Measurements from ENCODE around the gene KCNIP3.
"Not testable (repeated sequence)": the region's sequence is repeated elsewhere in the genome, so short reads cannot be mapped to it uniquely, and the experiment has no call there.

Gene KCNIP3

DNA sequence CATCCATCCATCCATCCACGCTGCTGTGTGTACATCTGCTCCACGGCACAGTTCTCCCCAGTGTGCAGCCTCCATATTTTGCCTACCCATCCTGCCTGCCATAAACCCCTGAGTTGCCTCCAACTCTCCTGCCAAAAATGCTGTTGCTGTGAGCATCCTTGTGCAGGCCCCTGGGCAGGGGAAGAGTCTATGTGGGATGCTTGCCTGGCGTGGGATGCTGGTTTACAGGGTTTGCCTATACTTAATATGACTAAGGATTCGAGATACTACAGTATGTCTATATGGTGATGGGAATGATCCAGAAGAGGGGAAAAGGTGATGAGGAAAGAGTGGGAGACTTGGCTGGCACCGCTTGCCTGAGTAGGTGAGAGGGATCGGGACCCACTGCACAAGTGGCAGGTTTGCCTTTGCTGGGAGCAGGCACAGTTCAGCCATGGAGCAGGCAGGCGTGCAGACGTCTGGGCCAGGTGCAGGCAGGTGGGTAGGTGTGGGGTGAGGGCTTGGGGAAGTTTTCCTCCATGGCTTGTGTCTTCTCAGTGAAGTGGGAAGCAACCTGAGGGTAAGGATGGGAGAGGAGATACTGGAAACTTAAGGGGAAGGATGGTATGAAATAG, 75.2 kb downstream of the KCNIP3 start:
- no peak for DNase-seq (ENCODE audit: low read depth)

DNA sequence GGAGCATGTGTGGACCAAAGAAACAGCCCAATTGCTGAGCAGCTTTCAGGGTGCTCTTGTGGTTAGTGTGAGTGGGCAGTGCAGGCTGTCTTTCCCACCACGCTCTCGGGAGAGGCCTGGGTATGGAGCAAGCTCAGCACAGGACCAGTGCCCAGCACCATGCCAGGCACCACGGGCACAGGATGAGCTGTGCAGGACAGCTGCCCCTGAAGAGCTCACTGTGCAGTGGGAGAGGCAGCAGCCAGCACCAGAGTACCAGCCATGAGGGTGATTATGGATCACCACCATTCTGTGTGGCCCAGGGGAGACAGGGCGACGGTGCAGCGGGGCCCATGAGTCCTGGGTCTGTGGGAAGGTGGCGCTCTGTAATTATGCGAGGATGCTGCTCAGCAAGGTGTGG, 75.7 kb downstream of the KCNIP3 start:
- DNase-seq (ENCODE audit: low read depth) = no peak

DNA sequence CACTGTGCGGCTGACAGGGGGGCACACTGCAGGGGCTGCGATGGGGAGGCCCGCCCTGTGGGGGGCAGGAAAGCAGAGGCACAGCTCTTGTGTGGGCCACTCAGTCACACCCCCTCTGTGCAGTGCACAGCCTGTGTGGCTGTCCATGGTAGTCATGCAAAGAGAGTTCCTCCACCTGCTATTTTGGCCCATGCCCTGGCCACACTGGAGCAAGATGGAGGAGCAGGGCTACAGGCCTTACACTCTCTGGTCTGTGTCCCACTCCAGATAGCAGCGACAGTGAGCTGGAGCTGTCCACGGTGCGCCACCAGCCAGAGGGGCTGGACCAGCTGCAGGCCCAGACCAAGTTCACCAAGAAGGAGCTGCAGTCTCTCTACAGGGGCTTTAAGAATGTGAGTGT, 76.9 kb downstream of the KCNIP3 start:
- DNase-seq (ENCODE audit: low read depth) = no peak

DNA sequence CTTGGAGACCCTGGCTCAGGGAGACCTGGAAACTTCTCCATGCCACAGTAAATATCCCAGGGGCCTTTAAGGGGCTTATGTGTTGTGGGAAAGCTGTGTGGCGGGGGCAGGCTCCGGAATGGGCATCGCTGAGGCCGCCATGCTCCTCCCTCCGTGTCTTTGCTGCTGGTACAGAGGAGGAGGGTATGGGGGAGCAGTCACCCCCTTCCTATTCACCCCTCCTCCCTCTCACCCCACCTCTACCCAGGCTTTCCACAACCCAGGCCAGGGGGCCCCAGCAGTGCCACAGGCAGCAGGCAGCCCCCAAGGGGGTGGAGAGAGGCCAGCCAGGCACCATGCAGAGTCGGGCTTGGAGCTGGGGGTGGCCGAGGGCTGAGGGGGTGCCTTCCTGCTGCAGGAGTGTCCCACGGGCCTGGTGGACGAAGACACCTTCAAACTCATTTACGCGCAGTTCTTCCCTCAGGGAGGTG, 77.3 kb downstream of the KCNIP3 start:
- no peak for DNase-seq (ENCODE audit: low read depth)

DNA sequence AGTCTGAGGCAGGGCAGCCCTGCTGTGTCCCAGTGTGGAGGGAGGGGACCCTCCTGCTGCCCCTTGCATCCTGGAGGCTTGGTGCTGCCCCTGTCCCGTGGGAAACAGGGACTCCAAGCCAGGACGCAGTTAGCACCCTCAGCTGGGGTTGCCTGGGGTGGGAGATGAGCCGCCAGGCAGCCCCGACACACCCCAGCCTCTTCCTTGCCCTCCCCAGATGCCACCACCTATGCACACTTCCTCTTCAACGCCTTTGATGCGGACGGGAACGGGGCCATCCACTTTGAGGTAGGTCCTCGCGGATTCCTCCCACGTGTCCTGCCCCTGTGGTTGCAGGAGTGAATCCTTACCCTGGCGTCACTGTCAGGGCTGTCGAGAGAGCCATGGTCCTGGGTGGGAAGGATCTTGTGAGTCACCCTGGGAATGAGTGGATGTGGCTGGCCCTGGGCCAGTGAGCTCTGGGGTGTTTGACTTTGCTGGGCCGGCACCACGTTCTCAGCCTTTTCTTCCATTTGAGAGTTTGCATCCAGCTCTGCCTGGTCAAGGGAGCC, 77.8 kb downstream of the KCNIP3 start:
- DNase-seq (ENCODE audit: low read depth) = no peak

DNA sequence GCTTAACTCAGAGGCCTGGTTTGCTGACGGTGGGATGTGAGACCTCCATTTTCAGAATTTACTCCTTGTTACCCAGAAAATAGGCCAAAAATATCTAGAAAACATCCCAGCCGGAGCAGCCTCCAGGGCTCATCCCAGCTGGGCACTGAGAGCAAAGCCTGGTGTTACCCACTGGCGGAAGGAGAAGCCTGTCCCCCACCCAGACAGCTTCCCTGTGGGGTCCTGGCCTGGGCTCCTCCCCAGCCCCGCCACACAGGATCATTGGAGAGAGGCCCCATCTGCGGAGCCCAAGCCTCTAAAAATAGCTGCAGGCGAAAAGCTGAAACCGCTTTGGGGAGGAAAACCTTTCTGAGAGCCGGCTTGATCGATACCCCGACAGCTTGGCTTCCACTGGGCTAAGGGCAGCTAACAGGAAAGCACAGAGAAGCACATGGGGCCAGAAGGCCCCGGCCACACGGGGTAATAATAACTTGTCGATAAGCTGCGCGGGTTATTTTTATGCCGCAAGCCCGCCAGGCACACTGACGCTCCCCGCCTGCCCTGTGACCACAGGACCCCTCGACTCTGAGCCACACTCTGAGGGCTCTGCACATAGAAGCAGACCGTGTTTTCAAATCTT, 78.5 kb downstream of the KCNIP3 start:
- DNase-seq (ENCODE audit: low read depth) = no peak

DNA sequence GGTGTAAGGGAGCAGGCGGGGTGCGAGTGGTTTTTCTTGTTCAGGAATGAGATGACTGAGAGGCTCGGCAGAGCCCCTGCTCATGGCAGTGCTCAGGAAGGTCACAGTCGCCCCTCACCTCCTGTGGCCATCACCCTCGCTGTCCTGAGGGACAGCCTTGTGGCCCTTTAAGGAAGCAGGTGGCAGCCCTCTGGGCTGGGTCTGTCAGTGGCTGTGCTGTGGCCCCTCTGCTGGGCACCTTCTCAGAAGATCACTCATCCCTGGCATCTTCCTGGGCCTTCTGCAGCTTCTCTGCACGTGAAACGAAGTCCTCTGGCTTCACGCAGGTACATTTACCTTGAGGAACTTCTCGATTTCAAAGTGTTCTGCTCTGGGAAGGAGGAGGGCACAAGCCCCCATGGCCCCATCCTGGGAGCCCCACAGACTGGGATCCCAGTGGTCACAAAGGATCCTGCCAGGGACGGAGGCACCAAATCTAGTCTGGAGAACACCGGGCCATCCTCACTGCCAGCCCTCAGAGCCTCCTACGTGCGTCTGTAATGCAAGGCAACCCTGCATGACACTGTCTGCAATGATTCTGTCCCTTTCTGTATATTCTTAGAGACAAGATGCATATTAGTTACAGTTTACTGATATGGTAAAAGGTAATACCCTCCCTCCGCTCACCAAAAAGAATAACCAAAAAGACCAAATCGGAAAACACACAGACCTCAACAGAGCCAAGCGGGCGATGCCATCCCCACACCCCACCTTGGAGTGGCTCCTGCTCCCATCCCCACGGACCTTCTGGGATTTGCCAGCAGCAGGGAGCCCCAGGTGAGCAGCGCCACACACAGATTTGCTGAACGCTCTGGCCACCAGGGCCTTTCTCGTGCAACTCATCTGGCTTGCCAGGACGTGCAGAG, 79.4 kb downstream of the KCNIP3 start:
- DNase-seq (ENCODE audit: low read depth) = no peak

DNA sequence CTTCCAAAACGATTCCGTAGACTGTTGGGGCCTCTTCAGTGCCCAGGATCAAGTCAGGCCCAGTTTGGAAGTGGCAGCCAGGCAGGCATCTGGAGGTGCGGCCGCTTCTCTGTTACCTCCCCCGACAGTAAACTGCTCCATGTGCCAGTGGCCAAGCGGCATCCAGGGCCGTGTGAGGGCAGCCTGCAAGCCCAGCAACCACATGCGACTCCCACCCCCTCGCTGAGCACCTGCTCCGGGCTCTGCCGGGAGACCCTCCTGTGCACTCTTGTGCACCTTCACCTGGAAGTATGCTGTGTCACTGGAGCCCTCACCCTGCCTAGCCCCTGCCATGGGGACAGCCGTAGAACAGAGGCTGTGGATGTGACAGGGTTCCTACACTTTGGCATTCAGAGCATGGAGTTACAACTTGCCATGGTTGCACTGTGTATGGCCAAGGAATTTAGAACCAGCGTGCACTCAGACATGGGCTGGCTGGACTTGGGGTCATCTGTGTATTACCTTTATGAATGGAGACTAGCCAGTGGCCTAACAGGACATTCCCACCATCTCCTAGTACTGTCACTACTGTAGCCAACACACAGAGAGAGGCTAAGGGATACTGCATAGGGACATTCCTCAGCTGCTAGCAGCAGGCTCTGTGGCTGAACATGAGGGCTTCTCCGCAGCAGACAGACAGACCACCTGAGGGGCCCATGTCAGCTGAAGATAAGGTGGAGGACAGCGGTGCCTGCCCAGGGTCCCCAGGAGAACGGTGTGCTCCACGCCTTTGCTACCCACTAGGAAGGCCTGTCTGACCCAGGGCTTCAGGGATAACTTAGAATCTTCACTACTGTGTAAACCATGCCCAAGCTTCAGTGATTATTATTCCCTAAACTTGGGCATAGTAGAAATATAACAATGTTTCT, 80.3 kb downstream of the KCNIP3 start:
- DNase-seq (ENCODE audit: low read depth) = no peak

DNA sequence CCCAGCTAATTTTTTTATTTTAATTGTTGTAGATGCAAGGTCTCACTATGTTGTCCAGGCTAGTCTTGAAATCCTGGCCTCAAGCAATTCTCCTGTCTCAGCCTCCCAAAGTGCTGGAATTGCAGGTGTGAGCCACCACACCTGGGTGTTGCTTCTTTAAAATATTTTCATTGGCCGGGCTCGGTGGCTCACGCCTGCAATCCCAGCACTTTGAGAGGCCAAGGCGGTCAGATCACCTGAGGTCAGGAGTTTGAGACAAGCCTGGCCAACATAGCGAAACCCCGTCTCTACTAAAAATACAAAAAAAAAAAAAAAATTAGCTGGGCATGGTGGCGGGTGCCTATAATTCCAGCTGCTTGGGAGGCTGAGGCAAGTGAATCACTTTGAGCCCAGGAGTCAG, 81.1 kb downstream of the KCNIP3 start:
- DNase-seq (ENCODE audit: low read depth) = not testable (repeated sequence)

DNA sequence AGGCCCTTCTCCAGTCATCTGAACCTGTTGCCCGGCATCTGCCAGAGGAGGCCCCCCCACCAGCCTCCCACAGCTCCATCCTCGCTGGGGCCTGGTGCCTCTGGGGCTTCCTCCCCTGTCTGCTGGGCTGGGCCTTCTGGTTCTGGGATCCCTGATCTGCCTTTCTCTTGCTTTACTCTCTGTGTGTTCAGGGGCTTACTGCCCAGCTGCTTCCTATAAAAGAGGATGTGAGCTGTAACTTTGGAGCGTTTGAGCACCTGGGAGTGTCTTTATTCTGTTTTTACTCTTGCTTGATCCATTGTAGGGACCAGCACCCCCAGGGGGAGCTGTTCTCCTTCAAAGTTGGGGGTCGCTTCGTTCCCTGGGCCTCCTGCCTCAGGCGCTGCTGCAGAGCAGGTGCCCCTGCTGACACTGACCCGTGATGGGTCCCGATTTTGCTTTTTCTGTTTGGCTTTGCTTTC, 82.3 kb downstream of the KCNIP3 start:
- DNase-seq (ENCODE audit: low read depth) = no peak

DNA sequence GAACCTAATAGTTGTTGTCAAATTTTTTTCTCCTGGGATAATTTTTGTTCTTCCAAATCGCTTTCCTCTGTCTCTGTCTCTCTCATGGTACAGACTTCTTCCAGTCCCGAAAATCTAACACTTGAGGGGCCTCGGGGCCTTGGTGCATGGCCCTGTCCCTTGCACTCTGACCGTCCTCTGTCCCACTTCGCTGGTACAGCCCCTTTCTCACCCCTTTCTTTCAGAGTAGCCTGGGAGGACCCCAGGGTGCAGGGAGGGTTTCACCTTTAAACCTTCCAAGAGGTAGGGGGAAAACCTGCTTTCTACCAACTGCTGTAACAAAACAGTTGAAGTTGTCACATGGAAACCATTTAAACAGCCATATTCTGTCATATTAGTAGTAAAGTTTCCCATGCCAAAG, 83.1 kb downstream of the KCNIP3 start:
- DNase-seq (ENCODE audit: low read depth) = no peak

DNA sequence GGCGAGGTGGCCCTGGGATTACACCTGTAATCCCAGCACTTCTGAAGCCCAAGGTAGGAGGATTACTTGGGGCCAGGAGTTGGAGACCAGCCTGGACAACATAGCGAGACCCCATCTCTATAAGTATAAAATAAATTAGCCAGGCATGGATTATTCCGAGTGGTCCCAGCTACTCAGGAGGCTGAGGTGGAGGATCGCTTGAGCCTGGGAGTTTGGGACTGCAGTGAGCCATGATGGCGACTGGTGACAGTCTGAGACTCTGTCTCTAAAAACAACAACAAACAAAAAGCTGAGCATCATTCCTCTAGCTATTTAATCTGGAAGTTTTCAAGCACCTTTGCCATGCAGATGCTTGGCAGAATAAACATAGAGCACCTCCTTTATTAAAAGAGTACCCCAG, 83.6 kb downstream of the KCNIP3 start:
- DNase-seq (ENCODE audit: low read depth) = no peak

DNA sequence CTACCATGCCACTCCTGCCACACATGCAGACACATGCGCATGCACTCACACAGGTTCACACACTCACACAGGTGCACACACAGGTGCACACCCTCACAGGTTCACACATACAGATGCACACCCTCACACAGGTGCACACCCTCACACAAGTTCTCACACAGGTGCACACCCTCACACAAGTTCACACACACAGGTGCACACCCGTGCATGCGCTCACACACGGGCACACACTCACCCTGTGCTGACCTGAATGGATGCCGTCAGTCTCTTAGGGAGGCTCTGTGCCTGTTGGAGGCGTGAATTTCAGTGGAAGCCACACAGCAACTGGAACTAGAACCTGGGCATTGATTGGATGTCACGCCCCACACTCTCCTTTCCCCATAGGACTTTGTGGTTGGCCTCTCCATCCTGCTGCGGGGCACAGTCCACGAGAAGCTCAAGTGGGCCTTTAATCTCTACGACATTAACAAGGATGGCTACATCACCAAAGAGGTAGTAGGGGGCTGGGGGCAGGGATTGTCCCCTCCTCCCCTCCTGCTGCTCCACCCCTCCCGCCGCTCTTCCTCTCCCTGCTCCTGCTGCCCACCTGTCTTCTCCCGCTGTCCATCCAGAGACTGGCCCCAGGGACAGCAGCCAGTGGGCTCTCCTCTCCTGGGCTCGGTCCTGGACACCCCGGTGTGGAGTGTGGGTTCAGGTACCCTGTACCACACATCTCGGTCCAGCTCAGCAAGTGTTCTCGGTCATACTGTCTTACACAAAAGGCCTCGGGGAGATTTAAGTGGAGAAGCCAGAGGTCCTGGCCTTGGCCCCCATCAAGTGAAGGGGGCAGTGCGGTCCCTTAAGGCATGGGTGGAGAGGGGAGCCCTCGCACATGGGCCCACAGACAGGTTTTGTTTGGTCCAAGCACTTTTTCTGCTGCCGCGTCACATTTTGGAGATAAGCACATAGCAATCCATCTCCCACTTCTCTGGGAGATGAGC, 84.4 kb downstream of the KCNIP3 start:
- DNase-seq (ENCODE audit: low read depth) = no peak

DNA sequence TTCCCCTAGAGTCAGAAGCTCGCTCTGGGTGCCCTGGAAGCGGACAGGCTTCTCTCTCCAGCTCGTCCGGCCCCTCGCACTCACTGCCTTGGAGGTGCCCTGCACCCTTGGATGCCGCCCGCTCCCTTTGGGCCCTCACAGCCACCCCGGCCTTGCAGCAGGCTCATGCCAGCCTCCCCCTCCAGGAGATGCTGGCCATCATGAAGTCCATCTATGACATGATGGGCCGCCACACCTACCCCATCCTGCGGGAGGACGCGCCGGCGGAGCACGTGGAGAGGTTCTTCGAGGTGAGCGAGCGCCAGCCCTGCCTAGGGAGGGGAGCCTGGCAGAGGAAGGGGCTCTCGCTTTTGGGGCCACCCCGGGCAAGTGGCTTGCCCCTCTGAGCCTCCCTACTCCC, 85.0 kb downstream of the KCNIP3 start:
- DNase-seq (ENCODE audit: low read depth) = no peak

DNA sequence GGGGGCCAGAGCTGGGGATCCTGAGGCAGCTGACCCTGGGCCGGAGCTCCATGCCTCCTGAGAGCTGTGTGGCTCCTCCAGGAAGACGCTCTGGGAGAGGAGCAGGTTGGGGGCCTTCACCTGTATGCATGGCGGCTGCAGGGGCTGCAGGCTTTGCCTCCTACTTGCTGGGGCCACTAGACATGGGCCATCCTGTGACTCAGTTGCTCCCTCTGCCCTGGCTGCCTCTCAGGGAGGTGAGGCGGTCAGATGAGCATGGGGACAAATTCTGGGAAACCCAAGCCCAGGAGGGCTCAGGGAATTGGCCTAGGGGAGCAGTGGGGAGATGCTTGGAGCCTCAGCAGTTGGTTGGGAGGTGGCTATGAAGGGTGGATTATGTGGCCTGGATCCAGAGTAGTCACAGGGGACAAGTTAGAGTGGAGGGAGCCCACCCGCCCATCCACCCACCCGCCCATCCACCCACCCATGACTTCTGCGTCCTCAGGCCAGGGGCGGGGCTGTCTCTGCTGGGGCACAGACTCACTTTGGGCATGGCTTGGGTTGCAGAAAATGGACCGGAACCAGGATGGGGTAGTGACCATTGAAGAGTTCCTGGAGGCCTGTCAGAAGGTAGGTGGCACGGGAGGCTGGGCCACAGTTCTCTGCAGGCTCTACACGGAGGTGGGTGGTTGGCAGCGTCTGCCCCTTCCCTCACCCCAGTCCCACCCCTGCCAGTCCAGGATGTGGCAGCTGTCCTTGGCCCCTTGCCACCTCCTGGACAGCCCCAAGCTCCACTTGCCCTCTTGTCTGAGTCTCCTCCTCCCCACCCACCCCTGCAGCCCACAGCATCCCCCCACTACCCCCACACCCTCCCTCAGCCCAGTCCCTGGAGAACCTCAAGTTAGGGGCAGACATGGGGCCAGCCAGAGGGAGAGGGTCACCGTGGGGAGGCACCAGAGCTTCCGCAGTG, 85.8 kb downstream of the KCNIP3 start:
- no peak for DNase-seq (ENCODE audit: low read depth)

DNA sequence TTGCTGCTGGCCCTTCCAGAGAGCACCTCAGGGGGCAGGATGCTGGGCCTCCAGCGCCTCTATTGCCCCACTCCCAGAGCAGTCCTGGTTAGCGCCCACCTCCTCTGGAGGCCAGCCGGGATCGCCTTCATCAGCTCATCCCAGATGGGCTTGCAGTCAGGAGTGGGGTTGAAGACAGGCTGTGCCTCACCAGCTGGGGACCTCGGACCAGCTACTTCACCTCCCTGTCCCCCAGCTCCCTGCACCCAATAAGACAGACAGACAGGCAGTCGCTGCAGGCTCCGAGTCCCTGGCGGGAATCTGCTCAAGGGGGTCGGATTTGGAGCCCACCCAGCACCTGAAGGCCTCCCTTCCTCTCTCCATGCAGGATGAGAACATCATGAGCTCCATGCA, 86.5 kb downstream of the KCNIP3 start:
- DNase-seq (ENCODE audit: low read depth) = no peak

DNA sequence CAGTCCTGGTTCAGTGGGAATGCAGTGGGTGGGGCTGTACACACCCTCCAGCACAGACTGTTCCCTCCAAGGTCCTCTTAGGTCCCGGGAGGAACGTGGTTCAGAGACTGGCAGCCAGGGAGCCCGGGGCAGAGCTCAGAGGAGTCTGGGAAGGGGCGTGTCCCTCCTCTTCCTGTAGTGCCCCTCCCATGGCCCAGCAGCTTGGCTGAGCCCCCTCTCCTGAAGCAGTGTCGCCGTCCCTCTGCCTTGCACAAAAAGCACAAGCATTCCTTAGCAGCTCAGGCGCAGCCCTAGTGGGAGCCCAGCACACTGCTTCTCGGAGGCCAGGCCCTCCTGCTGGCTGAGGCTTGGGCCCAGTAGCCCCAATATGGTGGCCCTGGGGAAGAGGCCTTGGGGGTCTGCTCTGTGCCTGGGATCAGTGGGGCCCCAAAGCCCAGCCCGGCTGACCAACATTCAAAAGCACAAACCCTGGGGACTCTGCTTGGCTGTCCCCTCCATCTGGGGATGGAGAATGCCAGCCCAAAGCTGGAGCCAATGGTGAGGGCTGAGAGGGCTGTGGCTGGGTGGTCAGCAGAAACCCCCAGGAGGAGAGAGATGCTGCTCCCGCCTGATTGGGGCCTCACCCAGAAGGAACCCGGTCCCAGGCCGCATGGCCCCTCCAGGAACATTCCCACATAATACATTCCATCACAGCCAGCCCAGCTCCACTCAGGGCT, 87.9 kb downstream of the KCNIP3 start:
- DNase-seq (ENCODE audit: low read depth) = no peak

DNA sequence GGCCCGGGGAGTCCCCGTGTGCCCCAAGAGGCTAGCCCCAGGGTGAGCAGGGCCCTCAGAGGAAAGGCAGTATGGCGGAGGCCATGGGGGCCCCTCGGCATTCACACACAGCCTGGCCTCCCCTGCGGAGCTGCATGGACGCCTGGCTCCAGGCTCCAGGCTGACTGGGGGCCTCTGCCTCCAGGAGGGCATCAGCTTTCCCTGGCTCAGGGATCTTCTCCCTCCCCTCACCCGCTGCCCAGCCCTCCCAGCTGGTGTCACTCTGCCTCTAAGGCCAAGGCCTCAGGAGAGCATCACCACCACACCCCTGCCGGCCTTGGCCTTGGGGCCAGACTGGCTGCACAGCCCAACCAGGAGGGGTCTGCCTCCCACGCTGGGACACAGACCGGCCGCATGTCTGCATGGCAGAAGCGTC, 88.4 kb downstream of the KCNIP3 start:
- no peak for DNase-seq (ENCODE audit: low read depth)

DNA sequence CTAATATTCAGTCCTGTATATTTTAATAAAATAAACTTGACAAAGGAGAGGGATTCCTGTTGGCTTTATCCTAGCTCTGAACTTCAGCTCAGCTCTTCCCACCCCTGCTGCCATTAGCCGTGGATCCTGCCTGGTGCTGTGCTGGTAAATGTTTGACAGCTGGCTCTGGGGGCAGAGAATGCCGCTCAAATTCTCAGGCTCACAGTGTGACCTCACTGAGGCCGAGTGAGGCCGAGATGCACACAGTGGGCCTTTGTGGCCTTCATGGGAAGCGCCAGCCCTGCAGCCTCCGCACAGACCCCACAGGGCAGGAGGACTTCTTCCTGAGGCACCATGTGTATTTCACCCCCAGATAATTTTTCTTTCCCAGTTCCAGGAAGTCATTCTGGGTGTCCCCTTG, 88.9 kb downstream of the KCNIP3 start:
- DNase-seq (ENCODE audit: low read depth) = no peak
